ENCODE data around the gene MED10. TPM values are rescaled to one million over a fixed set of nuclear protein-coding genes. Genes with fewer than 3 reads are reported as not detected.

MED10 gene, protein sequence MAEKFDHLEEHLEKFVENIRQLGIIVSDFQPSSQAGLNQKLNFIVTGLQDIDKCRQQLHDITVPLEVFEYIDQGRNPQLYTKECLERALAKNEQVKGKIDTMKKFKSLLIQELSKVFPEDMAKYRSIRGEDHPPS
- 1 to 10 TPM; 5.2 to 6.0 TPM for total RNA-seq

DNA sequence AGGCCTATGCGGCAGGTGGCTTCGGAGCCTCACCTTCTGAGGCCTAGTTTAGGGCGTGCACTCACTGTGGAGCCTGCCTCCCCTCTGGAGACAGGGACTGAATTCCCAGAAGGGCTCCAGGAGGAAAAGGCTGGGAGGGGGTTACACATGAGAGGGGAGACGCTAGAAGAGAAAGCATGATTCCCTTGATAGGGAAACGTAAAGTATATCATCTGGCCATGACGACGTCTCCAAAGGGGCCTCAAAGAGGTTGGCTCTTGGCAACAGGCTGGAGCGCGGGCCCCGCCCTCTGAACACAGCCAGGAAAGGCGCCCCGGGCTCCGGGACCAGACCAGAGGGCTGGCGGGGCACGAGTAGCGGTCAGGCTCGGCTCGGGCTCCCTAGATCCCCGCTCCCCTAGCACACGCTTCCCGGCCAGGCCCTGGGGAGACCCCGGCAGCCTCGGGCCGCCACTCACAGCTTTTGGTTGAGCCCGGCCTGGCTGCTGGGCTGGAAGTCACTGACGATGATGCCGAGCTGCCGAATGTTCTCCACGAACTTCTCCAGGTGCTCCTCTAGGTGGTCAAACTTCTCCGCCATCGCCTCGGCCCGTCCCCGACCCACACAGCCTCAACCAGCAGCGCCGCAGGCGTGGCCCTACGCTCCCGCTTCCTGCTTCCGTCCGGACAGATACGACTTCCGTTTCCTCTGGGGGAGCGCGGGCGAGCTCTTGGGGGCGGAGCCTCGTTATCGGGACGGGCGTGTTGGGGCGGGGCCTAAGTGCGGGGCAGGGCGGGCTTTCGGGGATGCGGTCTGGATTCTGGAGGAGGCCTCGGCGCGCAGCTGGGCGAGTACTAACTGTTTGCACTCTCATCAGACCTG, at the start of gene MED10:
TSS of gene MED10 (minus strand) at position 643 of the 861 bp plus-strand sequence. CDS start at position 579, 64 bp downstream.

Other genes with a start within 250 kb of the MED10 start
- not detected for gene UBE2QL1, start 70.3 kb upstream of the MED10 start, total RNA-seq